HepG2 (cell line): ENCODE measurements around the gene VTN. TPM values are rescaled to one million over a fixed set of nuclear protein-coding genes. Genes with fewer than 3 reads are reported as not detected.

Experiments used
- ATAC-seq: fragments of 200-7000 bp; cut with Tn5 transposase; 3 replicates; pipeline ENCODE4 v1.9.1; 2020; ENCODE audit warnings: mild to moderate bottlenecking, moderate library complexity
- BruUV-seq: library from RNA; stranded (reverse); fragments of 400-500 nt; replicated peaks from 2 replicates; lab custom pipeline; 2021; lab: Mats Ljungman, UMichigan
- CTCF ChIA-PET: fragments of 300-600 bp; formaldehyde crosslinking; extraction: SDS; loops from one replicate; lab custom pipeline; 2021; ENCODE audit warnings: low total read pairs, inconsistent platforms, low intra/inter-chr PET ratio; lab: Yijun Ruan, JAX
- POLR2A ChIA-PET: fragments of 350-600 bp; sonication (Branson Sonifier 250); formaldehyde crosslinking; loops from one replicate; lab custom pipeline; 2020; ENCODE audit warnings: antibody characterized with exemption, inconsistent platforms; lab: Yijun Ruan, JAX
- DNase-seq: peaks from one replicate; pipeline ENCODE4 v3.0.0-alpha.2; 2015; ENCODE audit warnings: low spot score
- FAIRE-seq: peaks from 3 replicates; lab custom pipeline; 2011; peaks lifted over from hg19 to GRCh38; lab: Jason Lieb, UNC
- H2AFZ ChIP-seq: one replicate; pipeline ENCODE4 v1.6.1; 2011; ENCODE audit warnings: low read length, inconsistent platforms
- H3K27ac ChIP-seq: fragments of 300-600 bp; 3 replicates; pipeline ENCODE4 v1.8.0; 2011; ENCODE audit warnings: mixed run types, mild to moderate bottlenecking, mixed read lengths, low read length, inconsistent platforms; ENCODE audit not compliant: insufficient read depth; ENCODE audit errors: extremely low read length
- H3K27me3 ChIP-seq, 2 experiments: fragments of 200-600 bp in 1 of 2; 2 replicates in 1 of 2; 3 replicates in 1 of 2; pipeline versions ENCODE4 v1.6.0 to v1.8.0; 2011; ENCODE audit warnings: low read length in 2 of 2, mild to moderate bottlenecking in 2 of 2, moderate library complexity in 2 of 2, inconsistent platforms in 1 of 2; ENCODE audit not compliant: insufficient read depth in 2 of 2, control insufficient read depth in 1 of 2
- H3K36me3 ChIP-seq, 2 experiments: fragments of 200-600 bp in 1 of 2; replicated peaks in 1 of 2; 2 replicates in 1 of 2; 3 replicates in 1 of 2; pipeline versions ENCODE4 v1.5.1 to v1.8.0; 2011; ENCODE audit warnings: low read length in 2 of 2, inconsistent platforms in 1 of 2; ENCODE audit not compliant: insufficient read depth in 2 of 2, control insufficient read depth in 1 of 2
- H3K4me1 ChIP-seq: 2 replicates; pipeline ENCODE4 v1.5.1; 2012; ENCODE audit warnings: low read length, inconsistent platforms; ENCODE audit not compliant: insufficient read depth
- H3K4me2 ChIP-seq: 2 replicates; pipeline ENCODE4 v1.6.0; 2011; ENCODE audit warnings: low read depth, low read length, inconsistent platforms
- H3K4me3 ChIP-seq, 3 experiments: fragments of 200-600 bp in 1 of 3; sonication (generic), shearing (Covaris generic) in 1 of 3; replicated peaks in 1 of 3; 2 replicates each; pipeline ENCODE4 v1.5.1; 2011 to 2016; ENCODE audit warnings: low read length in 3 of 3, inconsistent platforms in 2 of 3, low read depth in 2 of 3, mild to moderate bottlenecking in 2 of 3, control low read depth in 1 of 3, mixed read lengths in 1 of 3; ENCODE audit not compliant: insufficient read depth in 1 of 3
- H3K79me2 ChIP-seq: one replicate; pipeline ENCODE4 v1.6.1; 2011; ENCODE audit warnings: low read length, inconsistent platforms; ENCODE audit not compliant: insufficient read depth
- H3K9ac ChIP-seq: 2 replicates; pipeline ENCODE4 v1.6.0; 2011; ENCODE audit warnings: mild to moderate bottlenecking, low read depth, low read length, inconsistent platforms; ENCODE audit not compliant: insufficient read depth
- H3K9me3 ChIP-seq: 2 replicates; pipeline ENCODE4 v1.5.1; 2012; ENCODE audit warnings: mild to moderate bottlenecking, low read length
- H4K20me1 ChIP-seq: 2 replicates; pipeline ENCODE4 v1.6.0; 2011; ENCODE audit warnings: inconsistent platforms, mild to moderate bottlenecking, low read length, moderate library complexity; ENCODE audit not compliant: insufficient read depth
- ARNTL ChIP-seq: sonication (generic); formaldehyde crosslinking; IDR thresholded peaks from 2 replicates; pipeline ENCODE4 v1.4.0; 2020; ENCODE audit warnings: mild to moderate bottlenecking, missing genetic modification reagents
- CTCF ChIP-seq: sonication (generic); formaldehyde crosslinking; IDR thresholded peaks from 2 replicates; pipeline ENCODE4 v1.5.0; 2020; ENCODE audit warnings: mild to moderate bottlenecking, missing genetic modification reagents, moderate library complexity
- IKZF4 ChIP-seq: sonication (generic); formaldehyde crosslinking; IDR thresholded peaks from 2 replicates; pipeline ENCODE4 v1.5.1; 2020; ENCODE audit warnings: borderline replicate concordance, mild to moderate bottlenecking, low read depth, missing genetic modification reagents; ENCODE audit errors: not compliant biosample characterization
- LCORL ChIP-seq, 2 experiments: fragments of 450-650 bp in 1 of 2; sonication (generic) in 1 of 2; formaldehyde crosslinking in 1 of 2; IDR thresholded peaks; 2 replicates each; pipeline versions ENCODE4 v1.5.0 to v1.6.1; 2017 to 2020; ENCODE audit warnings: antibody characterized with exemption in 1 of 2, missing genetic modification reagents in 1 of 2
- MZF1 ChIP-seq: sonication (generic); formaldehyde crosslinking; IDR thresholded peaks from 2 replicates; pipeline ENCODE4 v1.8.1; 2023; ENCODE audit warnings: mild to moderate bottlenecking, missing genetic modification reagents, borderline replicate concordance
- POLR2A ChIP-seq, 2 experiments: IDR thresholded peaks; 2 replicates each; pipeline ENCODE4 v1.6.1; 2011; ENCODE audit warnings: low read depth in 2 of 2, low read length in 2 of 2, mild to moderate bottlenecking in 1 of 2, moderate library complexity in 1 of 2; ENCODE audit not compliant: insufficient read depth in 1 of 2
- PRMT3 ChIP-seq: sonication (generic); formaldehyde crosslinking; IDR thresholded peaks from 2 replicates; pipeline ENCODE4 v1.8.1; 2022; ENCODE audit warnings: low read depth, mild to moderate bottlenecking, moderate library complexity, missing genetic modification reagents, borderline replicate concordance
- RBFOX2 ChIP-seq: fragments of 200-400 bp; formaldehyde crosslinking; IDR thresholded peaks from 2 replicates; pipeline ENCODE4 v1.6.1; 2017; ENCODE audit warnings: low read depth, mild to moderate bottlenecking, low read length
- ZNF317 ChIP-seq: sonication (generic); formaldehyde crosslinking; IDR thresholded peaks from 2 replicates; pipeline ENCODE4 v1.5.0; 2020; ENCODE audit warnings: mild to moderate bottlenecking, missing genetic modification reagents
- ZNF556 ChIP-seq: sonication (generic); formaldehyde crosslinking; IDR thresholded peaks from 2 replicates; pipeline ENCODE4 v1.4.0; 2020; ENCODE audit warnings: mild to moderate bottlenecking, missing genetic modification reagents, borderline replicate concordance
- ZNF660 ChIP-seq: sonication (generic); formaldehyde crosslinking; IDR thresholded peaks from 2 replicates; pipeline ENCODE4 v1.5.1; 2020; ENCODE audit warnings: mild to moderate bottlenecking, low read depth, missing genetic modification reagents, borderline replicate concordance
- ZSCAN29 ChIP-seq: sonication (generic); formaldehyde crosslinking; conservative IDR thresholded peaks from 2 replicates; pipeline ENCODE4 v1.4.0; 2020; ENCODE audit warnings: mild to moderate bottlenecking, missing genetic modification reagents
- WGBS: methylation state at CpG from one replicate; pipeline ENCODE4 v1.1.6; 2017; ENCODE audit warnings: low lambda C conversion rate; 5-methylcytosine and 5-hydroxymethylcytosine counted together
- in situ Hi-C: cut with HindIII; loops from 2 replicates; pipeline ENCODE4 v1.10.0; 2017; ENCODE audit warnings: low pct_unique_long_range_greater_than_20kb; ENCODE audit not compliant: extremely low pct_ligation_motif_present
- intact Hi-C: fragments of 100-400 bp; cut with micrococcal nuclease; formaldehyde crosslinking; loops from one replicate; pipeline ENCODE4 v1.10.0; 2022; ENCODE audit not compliant: unreplicated experiment
- polyA plus RNA-seq, 8 experiments: library from polyadenylated mRNA; depleted of rRNA in 3 of 8; stranded (reverse) in 7 of 8; unstranded in 1 of 8; fragments of >200 nt; fragmentation: Illumina TruSeq in 4 of 8; extraction: Trizol in 4 of 8; gene quantifications; 2 replicates each; pipeline versions ENCODE4 v1.2.1 to v1.2.3, GENCODE V29; 2011 to 2016; ENCODE audit warnings: low read depth in 4 of 8, missing spikeins in 1 of 8, mixed read lengths in 1 of 8; ENCODE audit not compliant: insufficient read depth in 1 of 8
- total RNA-seq, 5 experiments: library from RNA; depleted of rRNA; stranded (reverse); fragments of >200 nt; fragmentation: Illumina TruSeq; extraction: Trizol; gene quantifications; 2 replicates each; pipeline ENCODE4 v1.2.3, GENCODE V29; 2016; ENCODE audit warnings: low read depth in 1 of 5
- TF ChIP-seq, protein P1 (sequence below): sonication (generic); formaldehyde crosslinking; IDR thresholded peaks from 2 replicates; pipeline ENCODE4 v1.8.0; 2022; ENCODE audit warnings: mild to moderate bottlenecking, missing genetic modification reagents

The VTN gene
- total and polyA plus RNA-seq, 2 of the 13 experiments (the other 11 are each of a cell fraction or from before 2014, with no cell fraction given): 108 to 131 TPM

GRCh38 chr17:28407130-28407973 is 37.2 kb upstream of the VTN start:
- BruUV-seq: no TSS peak
- TF ChIP-seq PRMT3 (CRISPR knock-in tag): no peak
- no peak for FAIRE-seq
- ATAC-seq: no peak
- no peaks in the 10 kb centered on the region for H3K9me3 ChIP-seq
- no peak overlapping the region for H2AFZ ChIP-seq
- no peak overlapping the region for H3K27ac ChIP-seq
- H3K4me1 ChIP-seq: peaks cover 27% of the 10 kb centered on the region
- CTCF ChIA-PET: interaction anchor here (0.8 kb wide), 1 partner anchor 21 kb away, joined by 3 read pairs; no protein-coding TSS in a partner anchor
- H3K4me2 ChIP-seq: no peak overlapping the region
- H3K4me3 ChIP-seq: no peak overlapping the region
- H3K36me3 ChIP-seq: peaks cover 4 to 14% of the 10 kb centered on the region in 2 experiments
- in situ Hi-C loops: no loop called here
- POLR2A ChIA-PET: interaction anchor here (0.8 to 3.2 kb wide), 4 partner anchors 9 to 61 kb away, joined by 3 to 22 read pairs (median 4); partner anchors contain the start of gene VTN
- H3K9ac ChIP-seq: no peak overlapping the region
- intact Hi-C loops: no loop called here
- no peaks in the 10 kb centered on the region for H4K20me1 ChIP-seq
- no peaks in the 10 kb centered on the region; a peak in 1 of 5 replicates for H3K27me3 ChIP-seq
- WGBS: 80% methylated on average over 5 of the region's 5 CpGs
- H3K79me2 ChIP-seq: peaks cover 13% of the 10 kb centered on the region
- DNase-seq: no peak

- H3K79me2 ChIP-seq: peaks cover 13% of the 10 kb centered on the region
- TSS peak; percentile 69 for BruUV-seq
- in situ Hi-C loops: no loop called here
- intact Hi-C loops: no loop called here
- ChIA-PET CTCF (interaction anchor here (1.3 kb wide), 1 partner anchor 10 kb away, joined by 4 read pairs; no protein-coding TSS in a partner anchor), POLR2A (interaction anchor here (0.8 to 3.4 kb wide), 7 partner anchors 8 to 165 kb away, joined by 3 to 122 read pairs (median 22); partner anchors contain the start of genes PIGS, POLDIP2, SARM1 and SEBOX)
- no peaks in the 10 kb centered on the region for H4K20me1 ChIP-seq
- DNase-seq (no peak), FAIRE-seq (no peak), ATAC-seq (no peak)
- H3K4me3 ChIP-seq: peak overlapping the region; percentile 68 to 84 (median 76); a peak in 5 of 6 replicates
- peak overlapping the region; percentile 67 for H3K27ac ChIP-seq
- H3K27me3 ChIP-seq: no peaks in the 10 kb centered on the region; a peak in 1 of 5 replicates
- peak overlapping the region; percentile 97 for H3K4me2 ChIP-seq
- H3K9me3 ChIP-seq: no peaks in the 10 kb centered on the region
- peaks cover 9 to 23% of the 10 kb centered on the region in 2 experiments for H3K36me3 ChIP-seq
- 76% methylated on average over 8 of the region's 9 CpGs for WGBS
- H3K4me1 ChIP-seq: peaks cover 27% of the 10 kb centered on the region
- no peak overlapping the region for H2AFZ ChIP-seq
- peak overlapping the region; percentile 79; the same call in 1 of the 2 replicates for H3K9ac ChIP-seq
- no peak for TF ChIP-seq POLR2A (IDR thresholded peaks at IDR 0.05; ENCODE audit: insufficient read depth in 1 of 2, low read depth in 2 of 2, low read length in 2 of 2)
- no peak for TF ChIP-seq RBFOX2
- TF ChIP-seq ZNF317 (CRISPR knock-in tag): no peak
- TF ChIP-seq ARNTL (CRISPR knock-in tag): peak; percentile 9; the same call in 1 of the 2 replicates
- no peak for TF ChIP-seq IKZF4
- TF ChIP-seq LCORL (IDR thresholded peaks at IDR 0.05): no peak
- TF ChIP-seq LCORL (CRISPR knock-in tag; IDR thresholded peaks at IDR 0.05): no peak
- TF ChIP-seq, protein P1, sequence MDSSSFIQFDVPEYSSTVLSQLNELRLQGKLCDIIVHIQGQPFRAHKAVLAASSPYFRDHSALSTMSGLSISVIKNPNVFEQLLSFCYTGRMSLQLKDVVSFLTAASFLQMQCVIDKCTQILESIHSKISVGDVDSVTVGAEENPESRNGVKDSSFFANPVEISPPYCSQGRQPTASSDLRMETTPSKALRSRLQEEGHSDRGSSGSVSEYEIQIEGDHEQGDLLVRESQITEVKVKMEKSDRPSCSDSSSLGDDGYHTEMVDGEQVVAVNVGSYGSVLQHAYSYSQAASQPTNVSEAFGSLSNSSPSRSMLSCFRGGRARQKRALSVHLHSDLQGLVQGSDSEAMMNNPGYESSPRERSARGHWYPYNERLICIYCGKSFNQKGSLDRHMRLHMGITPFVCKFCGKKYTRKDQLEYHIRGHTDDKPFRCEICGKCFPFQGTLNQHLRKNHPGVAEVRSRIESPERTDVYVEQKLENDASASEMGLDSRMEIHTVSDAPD (CRISPR knock-in tag): no peak
- TF ChIP-seq MZF1 (CRISPR knock-in tag): no peak
- TF ChIP-seq ZNF556 (CRISPR knock-in tag): 0 out of 2 replicates have a peak, but pooled peaks have one; percentile 13
- TF ChIP-seq ZSCAN29: 0 out of 2 replicates have a peak, but pooled peaks have one; percentile 35
- TF ChIP-seq ZNF660: no peak
- TF ChIP-seq CTCF (CRISPR knock-in tag): no peak
Observed at GRCh38 chr17:28406473-28406814, 36.3 kb upstream of the VTN start.
